PFSK-1 (cell line): ENCODE data around the gene ZDHHC12.

Experiments
- FOXP2 ChIP-seq: optimal IDR thresholded peaks from 2 replicates; pipeline ENCODE3; 2011; ENCODE audit warnings: borderline replicate concordance, control low read depth, inconsistent platforms; ENCODE audit not compliant: insufficient read depth; ENCODE audit errors: extremely low read length, extremely low read depth
- SIN3A ChIP-seq: IDR thresholded peaks from 2 replicates; pipeline ENCODE4 v1.6.1; 2012; ENCODE audit warnings: mild to moderate bottlenecking, low read length, moderate library complexity, borderline replicate concordance; ENCODE audit not compliant: insufficient read depth

- no peak for TF ChIP-seq SIN3A
- no peak for TF ChIP-seq FOXP2
These were observed 33.7 kb upstream of the ZDHHC12 start for GRCh38 chr9:128757602-128758001.
